ENCODE data around the gene CBARP.

- TF ChIP-seq PYGO2 (tag; IDR thresholded peaks at IDR 0.05), result no peak
- TF ChIP-seq SP2 (IDR thresholded peaks at IDR 0.05; ENCODE audit: extremely low read depth, low read depth, low read length, poor library complexity, severe bottlenecking), result no peak
- TF ChIP-seq CTCF (IDR thresholded peaks at IDR 0.05 in 2 of 3, conservative IDR thresholded peaks at IDR 0.05 in 1 of 3; ENCODE audit: insufficient read depth in 2 of 3, low read depth in 1 of 3, low read length in 3 of 3), result 0 out of 6 replicates have a peak, but pooled peaks of 1 of the 3 experiments have one; percentile 1
- no peak for TF ChIP-seq POLR2A (conservative IDR thresholded peaks at IDR 0.05)
- no peak for TF ChIP-seq ZNF318 (IDR thresholded peaks at IDR 0.05; ENCODE audit: borderline replicate concordance in 1 of 2, low read depth in 1 of 2)
Measured at GRCh38 chr19:1239420-1239795, 1.6 kb upstream of the CBARP start.

Measured in K562 (cell line).